Keratinocyte (primary cell): ENCODE data around the gene PRR14. TPM values are rescaled to one million over a fixed set of nuclear protein-coding genes. Genes with fewer than 3 reads are reported as not detected.

Experiments
- DNase-seq: peaks from one replicate; pipeline ENCODE4 v3.0.0-alpha.2; 2011; ENCODE audit warnings: low read depth, missing footprints, low spot score
- FAIRE-seq: peaks from 2 replicates; lab custom pipeline; 2011; peaks lifted over from hg19 to GRCh38; lab: Jason Lieb, UNC
- H2AFZ ChIP-seq: 2 replicates; pipeline ENCODE4 v1.6.0; 2012; ENCODE audit warnings: low read length, control low read depth, inconsistent platforms; ENCODE audit not compliant: control insufficient read depth
- H3K27ac ChIP-seq: 2 replicates; pipeline ENCODE4 v1.5.1; 2011; ENCODE audit warnings: low read length; ENCODE audit not compliant: control insufficient read depth, insufficient read depth
- H3K27me3 ChIP-seq: 3 replicates; pipeline ENCODE4 v1.6.0; 2011; ENCODE audit warnings: low read length; ENCODE audit not compliant: control insufficient read depth, insufficient read depth; ENCODE audit errors: extremely low read depth
- H3K36me3 ChIP-seq, 2 experiments: 2 replicates in 1 of 2; 3 replicates in 1 of 2; pipeline ENCODE4 v1.5.1; 2011; ENCODE audit warnings: low read length in 2 of 2, mild to moderate bottlenecking in 1 of 2; ENCODE audit not compliant: control insufficient read depth in 2 of 2, insufficient read depth in 2 of 2; ENCODE audit errors: extremely low read depth in 1 of 2
- H3K4me1 ChIP-seq: 3 replicates; pipeline ENCODE4 v1.5.1; 2011; ENCODE audit warnings: low read length; ENCODE audit not compliant: control insufficient read depth, insufficient read depth; ENCODE audit errors: extremely low read depth
- H3K4me2 ChIP-seq: 3 replicates; pipeline ENCODE4 v1.6.0; 2011; ENCODE audit warnings: low read depth, low read length; ENCODE audit not compliant: control insufficient read depth, insufficient read depth; ENCODE audit errors: extremely low read depth
- H3K4me3 ChIP-seq, 3 experiments: fragments of 200-600 bp in 1 of 3; sonication (generic) in 1 of 3; 2 replicates in 2 of 3; 3 replicates in 1 of 3; pipeline ENCODE4 v1.5.1; 2011 to 2016; ENCODE audit warnings: low read length in 3 of 3, mild to moderate bottlenecking in 3 of 3, control low read depth in 2 of 3, inconsistent platforms in 1 of 3, low read depth in 1 of 3, mixed read lengths in 1 of 3, mixed run types in 1 of 3, moderate library complexity in 1 of 3; ENCODE audit not compliant: control insufficient read depth in 2 of 3, insufficient read depth in 2 of 3; ENCODE audit errors: extremely low read depth in 1 of 3
- H3K79me2 ChIP-seq: 2 replicates; pipeline ENCODE4 v1.6.0; 2012; ENCODE audit warnings: low read length; ENCODE audit not compliant: control insufficient read depth, insufficient read depth
- H3K9ac ChIP-seq: 3 replicates; pipeline ENCODE4 v1.6.0; 2011; ENCODE audit warnings: low read length; ENCODE audit not compliant: control insufficient read depth, insufficient read depth; ENCODE audit errors: extremely low read depth
- H3K9me1 ChIP-seq: 3 replicates; pipeline ENCODE4 v1.6.0; 2011; ENCODE audit warnings: low read length; ENCODE audit not compliant: control insufficient read depth, insufficient read depth; ENCODE audit errors: extremely low read depth
- H3K9me3 ChIP-seq: 2 replicates; pipeline ENCODE4 v1.5.1; 2012; ENCODE audit warnings: low read depth, low read length; ENCODE audit not compliant: control insufficient read depth
- H4K20me1 ChIP-seq: 3 replicates; pipeline ENCODE4 v1.6.0; 2011; ENCODE audit warnings: low read length; ENCODE audit not compliant: control insufficient read depth, insufficient read depth; ENCODE audit errors: extremely low read depth
- CTCF ChIP-seq, 3 experiments: IDR thresholded peaks in 1 of 3; conservative IDR thresholded peaks in 1 of 3; optimal IDR thresholded peaks in 1 of 3; 2 replicates in 2 of 3; 3 replicates in 1 of 3; pipeline versions ENCODE3 to v1.5.1; 2011; ENCODE audit warnings: low read length in 3 of 3, mild to moderate bottlenecking in 3 of 3, moderate library complexity in 2 of 3, control low read depth in 1 of 3, inconsistent platforms in 1 of 3; ENCODE audit not compliant: insufficient read depth in 2 of 3; ENCODE audit errors: extremely low read depth in 1 of 3
- EZH2 ChIP-seq: IDR thresholded peaks from one replicate; pipeline ENCODE4 v1.6.1; 2012; ENCODE audit warnings: inconsistent platforms, mild to moderate bottlenecking, low read length, moderate library complexity
- dilution Hi-C: fragments of 300-500 bp; cut with MboI; formaldehyde crosslinking; loops from one replicate; pipeline ENCODE4 v1.7.0; 2020; ENCODE audit warnings: low sequenced_read_pairs; ENCODE audit not compliant: extremely low pct_ligation_motif_present
- polyA plus RNA-seq, 5 experiments: library from polyadenylated mRNA; depleted of rRNA in 3 of 5; stranded (reverse) in 3 of 5; stranded (forward) in 1 of 5; unstranded in 1 of 5; fragments of >200 nt; gene quantifications; 1 replicate in 1 of 5; 2 replicates in 3 of 5; 3 replicates in 1 of 5; pipeline versions ENCODE4 v1.2.1 to v1.2.3, GENCODE V29; 2011 to 2012; ENCODE audit warnings: missing spikeins in 2 of 5, low read depth in 1 of 5, low replicate concordance in 1 of 5
- small RNA-seq, 3 experiments: library from RNA; depleted of rRNA; stranded (forward); fragments of <200 nt; gene quantifications; one replicate each; pipeline ENCODE3, GENCODE V24; 2012; ENCODE audit warnings: low read depth in 3 of 3, low replicate concordance in 1 of 3; ENCODE audit not compliant: insufficient read length in 3 of 3

PRR14 gene
- polyA plus RNA-seq, 1 donor (not counting 4 experiments of a cell fraction or from before 2014, with no cell fraction given) = 7.4 TPM

- no peak overlapping the region for H3K4me2 ChIP-seq
- peaks cover 6% of the 10 kb centered on the region for H3K4me1 ChIP-seq
- H3K4me3 ChIP-seq = no peak overlapping the region
- TF ChIP-seq EZH2 = no peak
- no peak for TF ChIP-seq CTCF (optimal IDR thresholded peaks at IDR 0.05 in 1 of 3, IDR thresholded peaks at IDR 0.05 in 1 of 3, conservative IDR thresholded peaks at IDR 0.05 in 1 of 3; ENCODE audit: extremely low read depth in 1 of 3, insufficient read depth in 2 of 3, low read length in 3 of 3)
- dilution Hi-C loops = no loop called here
- H3K9me1 ChIP-seq = no peaks in the 10 kb centered on the region
- DNase-seq = no peak
- no peak overlapping the region for H3K27ac ChIP-seq
- H3K9ac ChIP-seq = no peak overlapping the region
- FAIRE-seq = no peak
- no peaks in the 10 kb centered on the region for H3K9me3 ChIP-seq
- no peak overlapping the region for H2AFZ ChIP-seq
- H4K20me1 ChIP-seq = no peaks in the 10 kb centered on the region
- peaks cover 42% of the 10 kb centered on the region for H3K79me2 ChIP-seq
- H3K36me3 ChIP-seq = peaks cover 41 to 43% of the 10 kb centered on the region in 2 experiments
- no peaks in the 10 kb centered on the region for H3K27me3 ChIP-seq
Observed at GRCh38 chr16:30703971-30704370, 53.2 kb downstream of the PRR14 start.

Small RNAs within 50 kb of the gene (small RNA-seq; reads per million reads assigned to genes)
- gene AC093249.1 (0 reads per million in 3 experiments), gene RNU6-1043P (0 reads per million in 3 experiments), gene RNU6-416P (0 reads per million in 3 experiments)

Other genes with a start within 250 kb of the PRR14 start
- gene ZNF771, start 243.4 kb upstream of the PRR14 start, polyA plus RNA-seq = 2.8 to 4.1 TPM (median 4.0 TPM) in 3 replicates
- gene DCTPP1, start 220.9 kb upstream of the PRR14 start, polyA plus RNA-seq = 68.5 to 95.8 TPM (median 88.5 TPM) in 3 replicates
- gene SEPHS2, start 205.1 kb upstream of the PRR14 start, polyA plus RNA-seq = 33.2 to 38.1 TPM (median 36.5 TPM) in 3 replicates
- not detected in 3 replicates for gene ITGAL, start 178.2 kb upstream of the PRR14 start, polyA plus RNA-seq
- gene ZNF768, start 124.4 kb upstream of the PRR14 start, polyA plus RNA-seq = 10.9 to 16.6 TPM (median 13.7 TPM) in 3 replicates
- gene ZNF747, start 116.1 kb upstream of the PRR14 start, polyA plus RNA-seq = 2.2 to 4.3 TPM (median 2.7 TPM) in 3 replicates
- gene ZNF764, start 92.6 kb upstream of the PRR14 start, polyA plus RNA-seq = 1.6 to 2.3 TPM (median 1.6 TPM) in 3 replicates
- 3.8 to 4.9 TPM (median 4.3 TPM) in 3 replicates for gene ZNF688, start 79.2 kb upstream of the PRR14 start, polyA plus RNA-seq
- gene ZNF785, start 65.3 kb upstream of the PRR14 start, polyA plus RNA-seq = 3.4 to 4.6 TPM (median 4.1 TPM) in 3 replicates
- 2.1 to 5.7 TPM (median 3.3 TPM) in 3 replicates for gene ZNF689, start 40.6 kb upstream of the PRR14 start, polyA plus RNA-seq
- gene FBRS, start 7.5 kb downstream of the PRR14 start, polyA plus RNA-seq = 5.1 to 7.7 TPM (median 7.3 TPM) in 3 replicates
- gene SRCAP, start 48.2 kb downstream of the PRR14 start, polyA plus RNA-seq = 1.0 to 4.6 TPM (median 1.4 TPM) in 3 replicates
- 28.9 to 40.6 TPM (median 31.8 TPM) in 3 replicates for gene PHKG2, start 97.5 kb downstream of the PRR14 start, polyA plus RNA-seq
- 2.2 to 3.0 TPM (median 2.3 TPM) in 3 replicates for gene CFAP119, start 111.1 kb downstream of the PRR14 start, polyA plus RNA-seq
- 45.2 to 59.6 TPM (median 52.7 TPM) in 3 replicates for gene RNF40, start 111.4 kb downstream of the PRR14 start, polyA plus RNA-seq
- 3.6 to 6.0 TPM (median 4.1 TPM) in 3 replicates for gene ZNF629, start 136.2 kb downstream of the PRR14 start, polyA plus RNA-seq
- gene BCL7C, start 243.1 kb downstream of the PRR14 start, polyA plus RNA-seq = 18.5 to 22.4 TPM (median 19.2 TPM) in 3 replicates
- gene CTF1, start 245.7 kb downstream of the PRR14 start, polyA plus RNA-seq = 2.1 to 3.2 TPM (median 2.6 TPM) in 3 replicates